Stimulated activated CD8-positive, alpha-beta memory T cell treated with anti-CD3 and anti-CD28 coated beads, Interleukin-4, amount 100 ng/mL, for 4 hours (primary cell): ENCODE measurements around the gene TBC1D5.

Source experiments
- DNase-seq, 2 donors: peaks; one replicate each; pipeline ENCODE4 v3.0.0-alpha.2; 2020; ENCODE audit warnings: low read depth in 2 of 2, low spot score in 1 of 2

Gene TBC1D5

DNA sequence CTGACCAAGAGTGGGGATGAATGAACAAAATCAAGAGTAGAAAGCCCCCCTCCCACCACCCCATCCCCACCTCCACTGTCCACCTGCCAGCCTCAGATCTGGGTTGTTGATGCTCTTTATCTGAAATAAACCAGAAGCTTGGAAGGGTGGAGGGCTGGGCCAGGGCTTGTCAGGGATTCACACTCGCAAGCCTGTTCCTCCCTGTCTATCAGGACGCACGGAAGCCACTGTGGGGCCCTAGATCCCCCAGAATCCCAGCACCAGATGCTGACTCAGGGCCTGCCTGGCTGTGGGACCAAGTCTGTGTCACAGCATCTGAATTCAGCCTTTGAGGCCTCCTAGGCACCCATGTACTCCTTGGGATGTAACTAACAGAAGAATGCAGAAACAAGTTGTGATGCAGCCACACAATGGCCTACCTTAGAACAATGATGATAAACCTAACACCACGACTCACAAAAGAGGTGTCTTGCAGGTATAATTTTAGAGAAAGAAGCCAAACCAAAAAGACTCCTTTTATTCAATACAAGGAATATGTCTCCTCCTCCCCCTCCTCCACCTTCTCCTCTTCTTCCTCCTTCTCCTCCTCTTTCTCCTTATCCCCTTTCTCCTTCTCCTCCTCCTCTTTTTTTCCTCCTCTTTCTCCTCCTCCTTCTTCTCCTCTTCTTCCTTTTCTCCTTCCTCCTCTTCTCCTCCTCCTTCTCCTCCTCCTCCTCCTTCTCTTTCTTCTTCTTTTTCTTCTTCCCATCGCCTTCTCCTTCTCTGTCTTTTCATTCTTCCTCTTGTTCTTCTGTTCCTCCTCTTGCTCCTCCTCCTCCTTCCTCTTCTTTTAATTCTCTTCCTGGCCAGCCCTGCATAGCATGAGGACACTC is 623.0 kb downstream of the TBC1D5 start:
- no peak for DNase-seq

- no peak for DNase-seq
Measured at GRCh38 chr3:17118771-17119170, 623.7 kb downstream of the TBC1D5 start.

DNA sequence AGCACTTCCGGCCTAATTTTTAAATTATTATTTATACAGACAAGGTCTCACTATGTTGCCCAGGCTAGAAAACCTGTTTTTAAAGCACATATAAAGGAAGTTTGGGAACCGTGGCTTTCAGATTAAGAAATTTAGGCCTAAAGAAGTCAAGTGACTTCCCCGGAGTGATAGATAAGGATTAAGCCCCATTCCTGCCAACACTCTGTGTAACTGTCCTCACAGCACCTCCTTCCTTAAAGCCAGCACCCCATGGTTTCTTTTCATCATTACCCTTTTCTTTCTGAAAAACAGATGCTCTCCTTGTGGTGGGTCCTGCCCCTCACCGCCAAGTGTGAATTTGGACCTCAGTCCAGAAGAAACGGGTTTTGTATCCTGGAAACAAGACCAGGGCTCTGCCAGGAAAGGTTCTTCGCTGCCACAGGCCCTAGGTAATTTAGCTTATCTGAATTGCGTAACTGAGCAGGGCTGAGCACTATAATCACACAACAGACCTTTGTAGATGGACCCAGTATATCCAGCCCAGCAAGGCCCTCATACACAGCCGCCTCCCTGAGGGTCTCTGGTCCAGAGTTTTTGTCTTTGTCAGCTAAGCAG is 626.3 kb downstream of the TBC1D5 start:
- no peak for DNase-seq

DNA sequence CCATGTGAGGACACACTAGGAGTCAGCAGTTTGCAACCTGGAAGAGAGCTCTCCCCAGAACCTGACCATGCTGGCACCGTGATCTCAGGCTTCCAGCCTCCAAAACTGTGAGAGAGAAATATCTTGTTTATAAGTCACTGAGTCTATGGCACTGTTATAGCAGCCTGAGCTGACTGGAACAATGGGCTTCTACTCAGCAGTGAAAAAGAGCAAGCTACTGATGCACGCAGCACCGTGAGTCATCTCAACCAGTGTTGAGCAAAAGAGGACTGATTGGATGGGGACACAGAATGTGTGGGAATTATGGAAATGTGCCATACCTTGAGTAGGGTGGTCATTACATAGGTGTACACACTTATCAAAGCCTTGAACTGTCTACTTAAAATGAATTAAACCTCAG is 627.2 kb downstream of the TBC1D5 start:
- no peak for DNase-seq

DNA sequence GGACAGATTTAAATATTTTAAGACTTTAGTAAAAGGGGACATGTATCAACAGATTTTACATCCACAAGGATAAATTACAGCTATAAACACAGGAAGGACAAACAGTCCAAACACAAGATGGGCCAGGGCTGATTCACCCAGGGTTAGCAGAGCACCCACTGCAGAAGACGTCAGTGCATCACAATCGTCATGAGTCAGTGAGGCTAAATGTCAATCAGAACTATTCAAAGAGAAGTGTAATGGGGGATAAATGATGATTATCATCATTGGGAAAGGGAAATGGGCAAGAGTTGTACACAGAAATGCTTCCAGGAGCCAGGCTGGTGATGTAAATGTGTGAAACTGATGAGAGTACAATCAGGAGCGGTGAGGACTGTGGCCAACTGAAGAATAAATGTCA is 630.8 kb downstream of the TBC1D5 start:
- no peak for DNase-seq

DNA sequence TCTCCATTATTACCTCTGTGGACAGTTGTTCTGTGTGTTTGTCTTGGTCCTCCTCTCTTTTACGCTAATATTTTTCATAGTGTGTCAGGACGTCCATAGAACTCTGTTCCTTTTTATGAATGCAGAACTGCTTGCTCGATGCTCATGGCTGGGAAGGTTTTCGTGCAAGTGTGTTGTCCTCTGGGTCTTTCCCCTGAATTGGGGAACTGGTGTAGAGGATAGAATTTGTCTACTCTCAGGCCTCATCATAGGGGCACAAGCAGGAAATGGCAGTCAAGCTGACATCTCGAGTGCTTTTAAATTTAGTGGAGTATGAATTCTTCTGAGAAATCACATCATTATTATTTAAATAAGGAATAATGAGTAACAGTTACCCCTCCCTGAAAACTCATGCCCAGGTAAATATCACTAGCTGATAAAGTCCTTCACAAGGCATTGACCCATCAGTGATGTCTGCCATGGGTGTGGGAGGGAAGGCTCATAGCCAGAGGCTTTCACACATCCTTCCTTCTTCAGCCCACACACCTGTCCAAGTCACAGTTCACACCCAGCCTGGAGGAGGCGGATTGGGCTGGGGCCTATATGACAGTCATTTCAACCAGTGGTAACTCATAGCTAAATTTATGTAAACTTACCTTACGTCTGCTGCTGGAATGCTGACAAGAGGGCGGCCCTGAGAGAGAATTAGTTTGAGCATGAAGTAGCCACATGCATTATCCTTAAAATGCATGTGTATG is 631.6 kb downstream of the TBC1D5 start:
- DNase-seq, result no peak
